RWPE2 (cell line): ENCODE measurements around the gene PTCHD1.

Source experiments
- ATAC-seq: fragments of 200-7000 bp; cut with Tn5 transposase; 3 replicates; pipeline ENCODE4 v1.9.1; 2021; ENCODE audit warnings: low read depth
- DNase-seq: peaks from one replicate; pipeline ENCODE4 v3.0.0-alpha.2; 2020; ENCODE audit warnings: low spot score
- H3K27ac ChIP-seq: fragments of 450-650 bp; 2 replicates; pipeline ENCODE4 v1.5.1; 2017; ENCODE audit warnings: mild to moderate bottlenecking; ENCODE audit not compliant: poor library complexity, severe bottlenecking
- H3K27me3 ChIP-seq: fragments of 250-450 bp; sonication (Bioruptor Pico); 2 replicates; pipeline ENCODE4 v1.5.1; 2021; ENCODE audit warnings: mild to moderate bottlenecking, moderate library complexity; ENCODE audit not compliant: insufficient read depth, poor library complexity, severe bottlenecking
- H3K36me3 ChIP-seq: fragments of 250-450 bp; sonication (Bioruptor Pico); 2 replicates; pipeline ENCODE4 v1.5.1; 2020; ENCODE audit warnings: low read depth, mild to moderate bottlenecking, moderate library complexity
- H3K4me1 ChIP-seq: fragments of 250-450 bp; sonication (Bioruptor Pico); 2 replicates; pipeline ENCODE4 v1.5.1; 2021; ENCODE audit warnings: mild to moderate bottlenecking, moderate library complexity; ENCODE audit not compliant: insufficient read depth, poor library complexity, severe bottlenecking
- H3K4me3 ChIP-seq: fragments of 250-450 bp; sonication (Bioruptor Pico); 2 replicates; pipeline ENCODE4 v1.5.1; 2021; ENCODE audit warnings: mild to moderate bottlenecking, moderate library complexity; ENCODE audit not compliant: severe bottlenecking
- H3K9me3 ChIP-seq: fragments of 250-450 bp; sonication (Bioruptor Pico); 2 replicates; pipeline ENCODE4 v1.5.1; 2021; ENCODE audit warnings: mild to moderate bottlenecking, moderate library complexity; ENCODE audit not compliant: severe bottlenecking
- CTCF ChIP-seq: fragments of 450-650 bp; IDR thresholded peaks from one replicate; pipeline ENCODE4 v1.5.1; 2017; ENCODE audit warnings: mild to moderate bottlenecking, moderate library complexity; ENCODE audit not compliant: poor library complexity, severe bottlenecking

The PTCHD1 gene

GRCh38 chrX:23292988-23293651 is 41.5 kb upstream of the PTCHD1 start:
- no peak for TF ChIP-seq CTCF
- DNase-seq (no peak), ATAC-seq (no peak)
- H3K4me3 ChIP-seq: no peak overlapping the region
- H3K4me1 ChIP-seq: no peaks in the 10 kb centered on the region
- H3K9me3 ChIP-seq: no peaks in the 10 kb centered on the region
- no peak overlapping the region for H3K27ac ChIP-seq
- H3K36me3 ChIP-seq: no peaks in the 10 kb centered on the region
- H3K27me3 ChIP-seq: no peaks in the 10 kb centered on the region

GRCh38 chrX:23304881-23305280 is 29.8 kb upstream of the PTCHD1 start:
- ATAC-seq (no peak), DNase-seq (no peak)
- no peaks in the 10 kb centered on the region for H3K9me3 ChIP-seq
- H3K4me3 ChIP-seq: no peak overlapping the region
- H3K36me3 ChIP-seq: no peaks in the 10 kb centered on the region
- H3K4me1 ChIP-seq: no peaks in the 10 kb centered on the region
- no peak for TF ChIP-seq CTCF
- no peak overlapping the region for H3K27ac ChIP-seq
- no peaks in the 10 kb centered on the region for H3K27me3 ChIP-seq

- no peak overlapping the region for H3K4me3 ChIP-seq
- H3K9me3 ChIP-seq: no peaks in the 10 kb centered on the region
- H3K27ac ChIP-seq: no peak overlapping the region
- ATAC-seq (no peak), DNase-seq (no peak)
- no peaks in the 10 kb centered on the region for H3K27me3 ChIP-seq
- no peaks in the 10 kb centered on the region for H3K36me3 ChIP-seq
- no peak for TF ChIP-seq CTCF
- H3K4me1 ChIP-seq: no peaks in the 10 kb centered on the region
Measured at GRCh38 chrX:23311731-23312130, 22.9 kb upstream of the PTCHD1 start.

GRCh38 chrX:23312136-23312535 is 22.5 kb upstream of the PTCHD1 start:
- TF ChIP-seq CTCF: no peak
- no peaks in the 10 kb centered on the region for H3K27me3 ChIP-seq
- no peaks in the 10 kb centered on the region for H3K36me3 ChIP-seq
- DNase-seq (no peak), ATAC-seq (no peak)
- no peak overlapping the region for H3K4me3 ChIP-seq
- H3K9me3 ChIP-seq: no peaks in the 10 kb centered on the region
- H3K4me1 ChIP-seq: no peaks in the 10 kb centered on the region
- no peak overlapping the region for H3K27ac ChIP-seq
